CD4-positive, CD25-positive, alpha-beta regulatory T cell (primary cell): ENCODE data around the gene HNRNPLL. TPM values are rescaled to one million over a fixed set of nuclear protein-coding genes. Genes with fewer than 3 reads are reported as not detected.
A peak's percentile ranks its signal among the peaks of the same experiment; 100 is the strongest.

ENCODE experiments used
- ATAC-seq, 2 donors: fragments of 150-1000 bp; cut with Tn5 transposase; one replicate each; pipeline ENCODE4 v1.10.0; 2021; ENCODE audit warnings: low read depth in 2 of 2, moderate number of reproducible peaks in 2 of 2, moderate library complexity in 1 of 2
- DNase-seq, 3 donors: peaks; one replicate each; pipeline versions ENCODE4 v3.0.0 to v3.0.0-alpha.2; 2012 to 2022; ENCODE audit warnings: mixed read lengths in 1 of 3
- H3K27ac ChIP-seq: one replicate; pipeline ENCODE4 v1.7.0; 2013; ENCODE audit warnings: mild to moderate bottlenecking, low read length; ENCODE audit not compliant: insufficient read depth, poor library complexity, severe bottlenecking
- H3K27me3 ChIP-seq: one replicate; pipeline ENCODE4 v1.7.0; 2013; ENCODE audit warnings: low read length; ENCODE audit not compliant: control insufficient read depth, insufficient read depth
- H3K36me3 ChIP-seq: one replicate; pipeline ENCODE4 v1.7.0; 2013; ENCODE audit warnings: mild to moderate bottlenecking, low read length, moderate library complexity; ENCODE audit not compliant: control insufficient read depth, insufficient read depth
- H3K4me1 ChIP-seq: 2 replicates; pipeline ENCODE4 v1.7.0; 2013; ENCODE audit warnings: mild to moderate bottlenecking, low read length; ENCODE audit not compliant: insufficient read depth, control insufficient read depth, poor library complexity, severe bottlenecking
- H3K4me3 ChIP-seq: one replicate; pipeline ENCODE4 v1.7.0; 2013; ENCODE audit warnings: low read depth, mild to moderate bottlenecking, low read length, moderate library complexity
- H3K9me3 ChIP-seq, 2 experiments: 1 replicate in 1 of 2; 2 replicates in 1 of 2; pipeline ENCODE4 v1.7.0; 2013; ENCODE audit warnings: low read length in 2 of 2, mild to moderate bottlenecking in 1 of 2, moderate library complexity in 1 of 2; ENCODE audit not compliant: control insufficient read depth in 2 of 2
- H3K27ac Mint-ChIP-seq, 3 donors: one replicate each; pipeline ENCODE4 v1.8.0; 2020 to 2022; ENCODE audit warnings: mild to moderate bottlenecking in 3 of 3, mixed read lengths in 3 of 3, moderate library complexity in 2 of 3
- H3K27me3 Mint-ChIP-seq: one replicate; pipeline ENCODE4 v1.8.0; 2022; ENCODE audit warnings: mild to moderate bottlenecking, mixed read lengths
- H3K36me3 Mint-ChIP-seq: one replicate; pipeline ENCODE4 v1.8.0; 2020; ENCODE audit warnings: mixed read lengths
- H3K4me1 Mint-ChIP-seq, 4 donors: one replicate each; pipeline ENCODE4 v1.8.0; 2020 to 2022; ENCODE audit warnings: mixed read lengths in 4 of 4, mild to moderate bottlenecking in 1 of 4
- H3K4me3 Mint-ChIP-seq, 4 donors: one replicate each; pipeline ENCODE4 v1.8.0; 2020 to 2022; ENCODE audit warnings: mild to moderate bottlenecking in 4 of 4, mixed read lengths in 4 of 4, moderate library complexity in 3 of 4
- H3K9me3 Mint-ChIP-seq, 7 donors: one replicate each; pipeline ENCODE4 v1.8.0; 2020 to 2022; ENCODE audit warnings: mixed read lengths in 7 of 7, mild to moderate bottlenecking in 3 of 7, moderate library complexity in 2 of 7
- polyA plus RNA-seq, 4 donors: library from polyadenylated mRNA; unstranded; fragments of 300-500 nt; fragmentation: Illumina TruSeq; gene quantifications; one replicate each; pipeline ENCODE4 v1.2.3, GENCODE V29; 2021
- total RNA-seq: library from RNA; stranded (reverse); gene quantifications from one replicate; pipeline ENCODE4 v1.2.3, GENCODE V29; 2022

The HNRNPLL gene
- total and polyA plus RNA-seq, 5 donors from 2014 or later, result 59.6 to 124 (median 73.0) TPM

- peak overlapping the region in 1 of 4 donors; percentile 43 for H3K4me3 Mint-ChIP-seq
- Histone ChIP-seq H3K27me3 (no peaks in the 10 kb centered on the region), H3K4me1 (peaks cover 4% of the 10 kb centered on the region), H3K36me3 (no peaks in the 10 kb centered on the region), H3K4me3 (no peak overlapping the region), H3K9me3 (no peaks in the 10 kb centered on the region), H3K27ac (no peak overlapping the region)
- no peak for ATAC-seq
- peaks cover 0 to 16% (median 10%) of the 10 kb centered on the region in 4 donors for H3K4me1 Mint-ChIP-seq
- DNase-seq, result no peak
- peak overlapping the region in 1 of 3 donors; percentile 14 for H3K27ac Mint-ChIP-seq
- H3K9me3 Mint-ChIP-seq, result no peaks in the 10 kb centered on the region
- no peaks in the 10 kb centered on the region for H3K36me3 Mint-ChIP-seq
- no peaks in the 10 kb centered on the region for H3K27me3 Mint-ChIP-seq
Observed at GRCh38 chr2:38552259-38552658, 50.5 kb downstream of the HNRNPLL start.

- Mint-ChIP-seq H3K4me1 (peaks cover 0 to 16% (median 10%) of the 10 kb centered on the region in 4 donors), H3K36me3 (no peaks in the 10 kb centered on the region), H3K9me3 (no peaks in the 10 kb centered on the region), H3K27ac (peak overlapping the region in 2 of 3 donors; percentile 14 to 71), H3K4me3 (no peak overlapping the region), H3K27me3 (no peaks in the 10 kb centered on the region)
- Histone ChIP-seq H3K36me3 (no peaks in the 10 kb centered on the region), H3K9me3 (no peaks in the 10 kb centered on the region), H3K27me3 (no peaks in the 10 kb centered on the region), H3K27ac (no peak overlapping the region), H3K4me1 (peaks cover 4% of the 10 kb centered on the region), H3K4me3 (no peak overlapping the region)
- ATAC-seq (no peak), DNase-seq (no peak)
Observed at GRCh38 chr2:38551746-38552145, 51.0 kb downstream of the HNRNPLL start.

- H3K36me3 ChIP-seq, result no peaks in the 10 kb centered on the region
- H3K4me1 ChIP-seq, result peaks cover 4% of the 10 kb centered on the region
- Mint-ChIP-seq H3K9me3 (no peaks in the 10 kb centered on the region), H3K27me3 (no peaks in the 10 kb centered on the region), H3K4me3 (no peak overlapping the region), H3K4me1 (peaks cover 0 to 16% (median 10%) of the 10 kb centered on the region in 4 donors), H3K36me3 (no peaks in the 10 kb centered on the region), H3K27ac (peak overlapping the region in 1 of 3 donors; percentile 14)
- no peak for ATAC-seq
- H3K27me3 ChIP-seq, result no peaks in the 10 kb centered on the region
- DNase-seq, result no peak
- no peaks in the 10 kb centered on the region for H3K9me3 ChIP-seq
- H3K27ac ChIP-seq, result no peak overlapping the region
- no peak overlapping the region for H3K4me3 ChIP-seq
Observed at GRCh38 chr2:38551171-38551570, 51.6 kb downstream of the HNRNPLL start.

- no peak overlapping the region for H3K27ac ChIP-seq
- H3K9me3 ChIP-seq, result no peaks in the 10 kb centered on the region
- H3K27me3 Mint-ChIP-seq, result no peaks in the 10 kb centered on the region
- no peaks in the 10 kb centered on the region for H3K36me3 Mint-ChIP-seq
- no peak overlapping the region for H3K4me3 Mint-ChIP-seq
- ATAC-seq, result no peak
- no peak overlapping the region for H3K27ac Mint-ChIP-seq
- H3K9me3 Mint-ChIP-seq, result no peaks in the 10 kb centered on the region
- DNase-seq, result no peak
- peaks cover 0 to 14% (median 5%) of the 10 kb centered on the region in 4 donors for H3K4me1 Mint-ChIP-seq
- H3K4me3 ChIP-seq, result no peak overlapping the region
- H3K27me3 ChIP-seq, result no peaks in the 10 kb centered on the region
- H3K4me1 ChIP-seq, result peaks cover 4% of the 10 kb centered on the region
- H3K36me3 ChIP-seq, result no peaks in the 10 kb centered on the region
Observed at GRCh38 chr2:38549851-38550250, 52.9 kb downstream of the HNRNPLL start.

- no peaks in the 10 kb centered on the region for H3K27me3 ChIP-seq
- H3K27me3 Mint-ChIP-seq, result no peaks in the 10 kb centered on the region
- H3K4me3 Mint-ChIP-seq, result no peak overlapping the region
- H3K9me3 Mint-ChIP-seq, result no peaks in the 10 kb centered on the region
- H3K4me1 Mint-ChIP-seq, result peaks cover 2 to 16% (median 5%) of the 10 kb centered on the region in 4 donors
- H3K9me3 ChIP-seq, result no peaks in the 10 kb centered on the region
- no peaks in the 10 kb centered on the region for H3K36me3 ChIP-seq
- peaks cover 4% of the 10 kb centered on the region for H3K4me1 ChIP-seq
- no peaks in the 10 kb centered on the region for H3K36me3 Mint-ChIP-seq
- no peak overlapping the region for H3K27ac ChIP-seq
- H3K4me3 ChIP-seq, result no peak overlapping the region
- ATAC-seq, result no peak
- no peak for DNase-seq
- no peak overlapping the region for H3K27ac Mint-ChIP-seq
Observed at GRCh38 chr2:38549071-38549704, 53.5 kb downstream of the HNRNPLL start.

GRCh38 chr2:38547791-38548190 lies 54.9 kb downstream of the HNRNPLL start:
- Mint-ChIP-seq H3K27ac (no peak overlapping the region), H3K9me3 (no peaks in the 10 kb centered on the region), H3K27me3 (no peaks in the 10 kb centered on the region), H3K4me3 (no peak overlapping the region), H3K36me3 (no peaks in the 10 kb centered on the region), H3K4me1 (peaks cover 8 to 22% (median 10%) of the 10 kb centered on the region in 4 donors)
- H3K27me3 ChIP-seq, result no peaks in the 10 kb centered on the region
- DNase-seq (no peak), ATAC-seq (no peak)
- H3K4me1 ChIP-seq, result peaks cover 12% of the 10 kb centered on the region
- H3K27ac ChIP-seq, result no peak overlapping the region
- no peak overlapping the region for H3K4me3 ChIP-seq
- H3K36me3 ChIP-seq, result no peaks in the 10 kb centered on the region
- no peaks in the 10 kb centered on the region for H3K9me3 ChIP-seq

- Histone ChIP-seq H3K36me3 (no peaks in the 10 kb centered on the region), H3K27ac (no peak overlapping the region), H3K4me1 (peaks cover 14% of the 10 kb centered on the region), H3K9me3 (no peaks in the 10 kb centered on the region), H3K27me3 (no peaks in the 10 kb centered on the region), H3K4me3 (no peak overlapping the region)
- ATAC-seq, result no peak
- Mint-ChIP-seq H3K27me3 (no peaks in the 10 kb centered on the region), H3K4me3 (no peak overlapping the region), H3K27ac (no peak overlapping the region), H3K9me3 (no peaks in the 10 kb centered on the region), H3K36me3 (no peaks in the 10 kb centered on the region), H3K4me1 (peaks cover 10 to 24% (median 18%) of the 10 kb centered on the region in 4 donors)
- DNase-seq, result no peak
Observed at GRCh38 chr2:38546585-38546984, 56.1 kb downstream of the HNRNPLL start.

GRCh38 chr2:38546064-38546463 lies 56.7 kb downstream of the HNRNPLL start:
- H3K9me3 Mint-ChIP-seq, result no peaks in the 10 kb centered on the region
- Histone ChIP-seq H3K4me3 (no peak overlapping the region), H3K4me1 (peaks cover 14% of the 10 kb centered on the region), H3K9me3 (no peaks in the 10 kb centered on the region), H3K36me3 (no peaks in the 10 kb centered on the region), H3K27me3 (no peaks in the 10 kb centered on the region), H3K27ac (no peak overlapping the region)
- no peaks in the 10 kb centered on the region for H3K36me3 Mint-ChIP-seq
- H3K4me3 Mint-ChIP-seq, result no peak overlapping the region
- DNase-seq (no peak), ATAC-seq (no peak)
- no peak overlapping the region for H3K27ac Mint-ChIP-seq
- no peaks in the 10 kb centered on the region for H3K27me3 Mint-ChIP-seq
- H3K4me1 Mint-ChIP-seq, result peaks cover 10 to 26% (median 19%) of the 10 kb centered on the region in 4 donors
